ENCODE data around the gene RTN4.

Gene RTN4

GRCh38 chr2:54966837-54967236 is 83.4 kb downstream of the RTN4 start:
- DNase-seq = no peak

- no peak for DNase-seq
Measured at GRCh38 chr2:54966165-54966832, 84.0 kb downstream of the RTN4 start.

- no peak for DNase-seq
Measured at GRCh38 chr2:54965425-54965824, 84.8 kb downstream of the RTN4 start.

- DNase-seq = no peak
Measured at GRCh38 chr2:54964816-54965215, 85.4 kb downstream of the RTN4 start.

GRCh38 chr2:54964271-54964670 is 86.0 kb downstream of the RTN4 start:
- no peak for DNase-seq

GRCh38 chr2:54963476-54963875 is 86.8 kb downstream of the RTN4 start:
- no peak for DNase-seq

- no peak for DNase-seq
Measured at GRCh38 chr2:54962935-54963440, 87.3 kb downstream of the RTN4 start.

GRCh38 chr2:54962511-54962910 is 87.7 kb downstream of the RTN4 start:
- no peak for DNase-seq

GRCh38 chr2:54960164-54960563 is 90.1 kb downstream of the RTN4 start:
- DNase-seq = no peak

- no peak for DNase-seq
Measured at GRCh38 chr2:54958717-54959371, 91.4 kb downstream of the RTN4 start.

- no peak for DNase-seq
Measured at GRCh38 chr2:54957321-54957999, 92.8 kb downstream of the RTN4 start.

GRCh38 chr2:54956111-54956627 is 94.1 kb downstream of the RTN4 start:
- no peak for DNase-seq

GRCh38 chr2:54955358-54956110 is 94.7 kb downstream of the RTN4 start:
- no peak for DNase-seq

GRCh38 chr2:54954705-54955357 is 95.4 kb downstream of the RTN4 start:
- no peak for DNase-seq

- no peak for DNase-seq
Measured at GRCh38 chr2:54954158-54954557, 96.1 kb downstream of the RTN4 start.

- DNase-seq = no peak
Measured at GRCh38 chr2:54952978-54953456, 97.2 kb downstream of the RTN4 start.

- DNase-seq = no peak
Measured at GRCh38 chr2:54952425-54952824, 97.8 kb downstream of the RTN4 start.

GRCh38 chr2:54950811-54951210 is 99.4 kb downstream of the RTN4 start:
- no peak for DNase-seq

GRCh38 chr2:54949431-54949830 is 100.8 kb downstream of the RTN4 start:
- DNase-seq = no peak

- no peak for DNase-seq
Measured at GRCh38 chr2:54948120-54948519, 102.1 kb downstream of the RTN4 start.

GRCh38 chr2:54947646-54948045 is 102.6 kb downstream of the RTN4 start:
- DNase-seq = no peak

GRCh38 chr2:54947136-54947535 is 103.1 kb downstream of the RTN4 start:
- no peak for DNase-seq
